ENCODE data around the gene DMAC1. TPM values are rescaled to one million over a fixed set of nuclear protein-coding genes. Genes with fewer than 3 reads are reported as not detected.

The DMAC1 gene
- total RNA-seq, 1 experiment from 2014 or later, result 65.9 TPM

- DNase-seq (ENCODE audit: low spot score), result no peak
- intact Hi-C loops (cut with micrococcal nuclease; ENCODE audit: unreplicated experiment), result no loop called here
- peaks cover 3% of the 10 kb centered on the region for H3K27me3 ChIP-seq (replicated peaks; ENCODE audit: insufficient read depth, low read depth, low read length, poor library complexity)
- POLR2A ChIA-PET (ENCODE audit: low non-redundant PET), result no interaction called here
- CTCF ChIA-PET, result no interaction called here
- H3K9me3 ChIP-seq (ENCODE audit: low read depth, low read length, poor library complexity, severe bottlenecking), result no peaks in the 10 kb centered on the region
- H3K27ac ChIP-seq (ENCODE audit: low read depth, low read length, poor library complexity, severe bottlenecking), result no peak overlapping the region
- H3K36me3 ChIP-seq (ENCODE audit: insufficient read depth, low read length, poor library complexity, severe bottlenecking), result no peaks in the 10 kb centered on the region
- no peaks in the 10 kb centered on the region for H3K4me1 ChIP-seq (ENCODE audit: insufficient read depth, low read length, poor library complexity, severe bottlenecking)
- BruUV-seq (replicated peaks), result no TSS peak
- TF ChIP-seq CTCF (conservative IDR thresholded peaks at IDR 0.05; ENCODE audit: low read depth, low read length) (no peak), EZH2 (IDR thresholded peaks at IDR 0.05; ENCODE audit: borderline replicate concordance, low read depth, low read length, poor library complexity, severe bottlenecking) (no peak)
- H3K4me3 ChIP-seq (ENCODE audit: low read depth, low read length, poor library complexity, severe bottlenecking), result no peak overlapping the region
These were observed 21.8 kb downstream of the DMAC1 start for GRCh38 chr9:7777771-7778170.

- ChIA-PET CTCF (no interaction called here), POLR2A (ENCODE audit: low non-redundant PET) (no interaction called here)
- BruUV-seq (replicated peaks), result no TSS peak
- intact Hi-C loops (cut with micrococcal nuclease; ENCODE audit: unreplicated experiment), result no loop called here
- H3K36me3 ChIP-seq (ENCODE audit: insufficient read depth, low read length, poor library complexity, severe bottlenecking), result no peaks in the 10 kb centered on the region
- DNase-seq (ENCODE audit: low spot score), result no peak
- no peaks in the 10 kb centered on the region for H3K9me3 ChIP-seq (ENCODE audit: low read depth, low read length, poor library complexity, severe bottlenecking)
- H3K27ac ChIP-seq (ENCODE audit: low read depth, low read length, poor library complexity, severe bottlenecking), result no peak overlapping the region
- H3K4me3 ChIP-seq (ENCODE audit: low read depth, low read length, poor library complexity, severe bottlenecking), result no peak overlapping the region
- TF ChIP-seq CTCF (conservative IDR thresholded peaks at IDR 0.05; ENCODE audit: low read depth, low read length) (no peak), EZH2 (IDR thresholded peaks at IDR 0.05; ENCODE audit: borderline replicate concordance, low read depth, low read length, poor library complexity, severe bottlenecking) (no peak)
- no peaks in the 10 kb centered on the region for H3K4me1 ChIP-seq (ENCODE audit: insufficient read depth, low read length, poor library complexity, severe bottlenecking)
- no peaks in the 10 kb centered on the region for H3K27me3 ChIP-seq (replicated peaks; ENCODE audit: insufficient read depth, low read depth, low read length, poor library complexity)
These were observed 29.5 kb downstream of the DMAC1 start for GRCh38 chr9:7770111-7770510.

GRCh38 chr9:7762600-7762999, 37.0 kb downstream of the DMAC1 start:
- no peaks in the 10 kb centered on the region for H3K27me3 ChIP-seq (replicated peaks; ENCODE audit: insufficient read depth, low read depth, low read length, poor library complexity)
- POLR2A ChIA-PET (ENCODE audit: low non-redundant PET), result no interaction called here
- intact Hi-C loops (cut with micrococcal nuclease; ENCODE audit: unreplicated experiment), result no loop called here
- BruUV-seq (replicated peaks), result no TSS peak
- no peaks in the 10 kb centered on the region for H3K36me3 ChIP-seq (ENCODE audit: insufficient read depth, low read length, poor library complexity, severe bottlenecking)
- TF ChIP-seq EZH2 (IDR thresholded peaks at IDR 0.05; ENCODE audit: borderline replicate concordance, low read depth, low read length, poor library complexity, severe bottlenecking) (no peak), CTCF (conservative IDR thresholded peaks at IDR 0.05; ENCODE audit: low read depth, low read length) (no peak)
- no peak overlapping the region for H3K27ac ChIP-seq (ENCODE audit: low read depth, low read length, poor library complexity, severe bottlenecking)
- CTCF ChIA-PET, result no interaction called here
- no peak for DNase-seq (ENCODE audit: low spot score)
- H3K4me1 ChIP-seq (ENCODE audit: insufficient read depth, low read length, poor library complexity, severe bottlenecking), result no peaks in the 10 kb centered on the region
- no peaks in the 10 kb centered on the region for H3K9me3 ChIP-seq (ENCODE audit: low read depth, low read length, poor library complexity, severe bottlenecking)
- no peak overlapping the region for H3K4me3 ChIP-seq (ENCODE audit: low read depth, low read length, poor library complexity, severe bottlenecking)

All from A673 (cell line).